K562 (cell line): ENCODE results near the gene EFHC1. TPM values are rescaled to one million over a fixed set of nuclear protein-coding genes. Genes with fewer than 3 reads are reported as not detected.
A peak's percentile ranks its signal among the peaks of the same experiment; 100 is the strongest.

Source experiments
- FOXP1 ChIP-seq: sonication (generic); formaldehyde crosslinking; IDR thresholded peaks from 2 replicates; pipeline ENCODE4 v1.8.0; 2022; ENCODE audit warnings: mild to moderate bottlenecking, missing genetic modification reagents
- HIVEP1 ChIP-seq: fragments of 250-450 bp; sonication (Bioruptor Pico); IDR thresholded peaks from 2 replicates; pipeline ENCODE4 v1.4.0; 2020; ENCODE audit warnings: mild to moderate bottlenecking
- MGA ChIP-seq: fragments of 450-650 bp; IDR thresholded peaks from 2 replicates; pipeline ENCODE4 v1.6.1; 2016; ENCODE audit warnings: mild to moderate bottlenecking, moderate library complexity
- MXD1 ChIP-seq: fragments of 250-450 bp; sonication (Bioruptor Pico); IDR thresholded peaks from 2 replicates; pipeline ENCODE4 v1.8.0; 2021; ENCODE audit warnings: borderline replicate concordance, mild to moderate bottlenecking, moderate library complexity; ENCODE audit not compliant: poor library complexity, severe bottlenecking
- SLC30A9 ChIP-seq: fragments of 250-450 bp; sonication (Bioruptor Pico); IDR thresholded peaks from 2 replicates; pipeline ENCODE4 v1.8.0; 2022; ENCODE audit warnings: mild to moderate bottlenecking, moderate library complexity
- ZBTB8A ChIP-seq: fragments of 450-650 bp; IDR thresholded peaks from 2 replicates; pipeline ENCODE4 v1.6.1; 2018; ENCODE audit warnings: mild to moderate bottlenecking, moderate library complexity; ENCODE audit not compliant: partially characterized antibody
- ZC3H4 ChIP-seq: sonication (generic); formaldehyde crosslinking; IDR thresholded peaks from 2 replicates; pipeline ENCODE4 v1.9.0; 2021; ENCODE audit warnings: missing genetic modification reagents, borderline replicate concordance
- ZNF12 ChIP-seq: sonication (generic); formaldehyde crosslinking; IDR thresholded peaks from 2 replicates; pipeline ENCODE4 v1.4.0; 2020; ENCODE audit warnings: mild to moderate bottlenecking, missing genetic modification reagents
- ZNF165 ChIP-seq: fragments of 250-450 bp; sonication (Bioruptor Pico); IDR thresholded peaks from 2 replicates; pipeline ENCODE4 v1.4.0; 2020; ENCODE audit warnings: borderline replicate concordance
- ZNF217 ChIP-seq: sonication (generic); formaldehyde crosslinking; IDR thresholded peaks from 2 replicates; pipeline ENCODE4 v1.8.0; 2022; ENCODE audit warnings: mild to moderate bottlenecking, missing genetic modification reagents
- ZNF395 ChIP-seq: fragments of 200-800 bp; sonication (Bioruptor generic); IDR thresholded peaks from 2 replicates; pipeline ENCODE4 v1.6.1; 2017; ENCODE audit warnings: missing genetic modification characterization, missing compliant biosample characterization
- ZNF586 ChIP-seq: fragments of 450-650 bp; formaldehyde crosslinking; conservative IDR thresholded peaks from 2 replicates; pipeline ENCODE4 v1.4.0; 2020; ENCODE audit warnings: mild to moderate bottlenecking, moderate library complexity
- polyA plus RNA-seq, 8 experiments: library from polyadenylated mRNA; depleted of rRNA in 4 of 8; stranded (reverse) in 5 of 8; unstranded in 3 of 8; fragments of >200 nt; fragmentation: Nextera tagmentation in 2 of 8; fragmentation: Illumina TruSeq in 1 of 8; extraction: Ambion mirVana in 2 of 8; extraction: Trizol in 1 of 8; gene quantifications; 2 replicates each; pipeline versions ENCODE4 v1.2.1 to v1.2.3, GENCODE V29; 2011 to 2014; ENCODE audit warnings: inconsistent platforms in 1 of 8, missing spikeins in 1 of 8
- total RNA-seq, 7 experiments: library from RNA; depleted of rRNA in 6 of 7; stranded (reverse); fragments of >200 nt in 6 of 7; fragmentation: Illumina TruSeq in 2 of 7; extraction: Trizol in 2 of 7; gene quantifications; 2 replicates each; pipeline versions ENCODE4 v1.2.1 to v1.2.3, GENCODE V29; 2011 to 2021; ENCODE audit warnings: low replicate concordance in 1 of 7

Gene EFHC1
- total and polyA plus RNA-seq, 9 of the 15 experiments (the other 6 are each of a cell fraction or from before 2014, with no cell fraction given) = 9.5 to 31.0 (median 14.9) TPM

DNA sequence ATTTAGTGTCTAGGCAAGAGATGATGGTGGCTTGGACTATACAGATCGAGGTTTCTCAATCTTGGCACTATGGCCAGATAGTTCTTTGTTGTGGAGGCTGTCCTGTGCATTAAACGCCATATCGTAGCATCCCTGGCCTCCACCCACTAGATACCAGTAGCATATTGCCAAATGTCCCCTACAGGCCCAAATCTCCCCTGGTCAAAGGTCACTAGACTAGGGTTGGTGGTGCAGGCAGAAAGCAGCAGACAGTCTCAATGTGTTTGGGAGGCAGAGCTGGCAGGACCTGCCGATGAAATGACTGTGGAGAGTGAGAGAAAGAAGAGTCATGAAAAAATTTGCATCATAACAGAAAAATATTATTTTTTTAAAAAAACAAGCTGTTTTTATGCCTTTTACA lies 93.8 kb downstream of the EFHC1 start (continued):
- peak; percentile 53; the same call in 1 of the 2 replicates for TF ChIP-seq ZNF395 (CRISPR knock-in tag)
- no peak for TF ChIP-seq SLC30A9 (CRISPR knock-in tag)
- no peak for TF ChIP-seq MGA
- TF ChIP-seq MXD1 (CRISPR knock-in tag) = no peak
- no peak for TF ChIP-seq ZC3H4 (CRISPR knock-in tag)
- TF ChIP-seq ZNF586 (CRISPR knock-in tag) = no peak
- no peak for TF ChIP-seq ZNF217 (CRISPR knock-in tag)
- no peak for TF ChIP-seq ZBTB8A
- no peak for TF ChIP-seq HIVEP1 (CRISPR knock-in tag)
- TF ChIP-seq FOXP1 = no peak
- 0 out of 2 replicates have a peak, but pooled peaks have one; percentile 32 for TF ChIP-seq ZNF165 (CRISPR knock-in tag)
- TF ChIP-seq ZNF12 (CRISPR knock-in tag) = no peak
